Omental fat pad (tissue), 4 donors: ENCODE results near the gene BSG. TPM values are rescaled to one million over a fixed set of nuclear protein-coding genes. Genes with fewer than 3 reads are reported as not detected.
"Not testable (repeated sequence)": the region's sequence is repeated elsewhere in the genome, so short reads cannot be mapped to it uniquely, and the experiment has no call there.

Source experiments
- ATAC-seq: fragments of 150-250 bp; one replicate; pipeline ENCODE4 v1.9.1; 2016; ENCODE audit warnings: mild to moderate bottlenecking, moderate library complexity; ENCODE audit not compliant: low FRiP score
- DNase-seq: peaks from one replicate; pipeline ENCODE4 v3.0.0-alpha.2; 2019; ENCODE audit warnings: low spot score
- total RNA-seq, 4 donors: library from RNA; depleted of rRNA; stranded (reverse); fragments of >200 nt; gene quantifications; one replicate each; pipeline ENCODE4 v1.1.0, GENCODE V29; 2016
- TF ChIP-seq, protein P1 (sequence below), 3 donors: fragments of 450-650 bp; IDR thresholded peaks; one replicate each; pipeline ENCODE4 v1.5.1; 2016 to 2017; ENCODE audit warnings: antibody characterized with exemption in 3 of 3, mild to moderate bottlenecking in 3 of 3, moderate library complexity in 2 of 3

Gene BSG
- total RNA-seq, 4 donors from 2014 or later: 331 to 521 (median 417) TPM

DNA sequence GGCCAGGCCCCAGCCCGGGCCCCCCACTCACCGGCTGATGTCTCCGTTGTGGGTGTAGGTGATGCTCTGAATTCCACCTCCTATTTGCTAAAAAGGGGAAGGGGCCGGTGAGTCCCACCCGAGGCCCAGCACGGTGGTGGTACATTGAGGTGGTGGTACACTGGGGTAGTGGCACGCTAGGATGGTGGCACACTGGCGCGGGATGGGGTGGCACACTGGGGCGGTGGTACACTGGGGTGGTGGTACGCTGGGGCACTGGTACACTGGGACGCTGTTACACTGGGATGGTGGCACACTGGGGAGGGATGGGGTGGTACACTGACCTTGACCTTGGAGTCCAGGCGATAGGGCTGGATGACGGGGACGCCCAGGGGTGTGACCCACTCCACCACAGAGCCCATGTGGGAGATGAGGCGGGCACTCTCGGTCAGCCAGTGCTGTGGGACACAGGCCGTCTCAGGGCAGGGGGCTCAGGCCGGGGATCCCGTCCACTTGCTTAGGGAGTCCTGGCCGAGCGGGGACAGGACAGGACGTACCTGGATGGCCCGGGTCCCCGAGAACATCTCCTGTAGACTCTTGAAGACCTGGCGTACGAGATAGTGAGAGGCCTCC, 46.4 kb downstream of the BSG start:
- TF ChIP-seq, protein P1, sequence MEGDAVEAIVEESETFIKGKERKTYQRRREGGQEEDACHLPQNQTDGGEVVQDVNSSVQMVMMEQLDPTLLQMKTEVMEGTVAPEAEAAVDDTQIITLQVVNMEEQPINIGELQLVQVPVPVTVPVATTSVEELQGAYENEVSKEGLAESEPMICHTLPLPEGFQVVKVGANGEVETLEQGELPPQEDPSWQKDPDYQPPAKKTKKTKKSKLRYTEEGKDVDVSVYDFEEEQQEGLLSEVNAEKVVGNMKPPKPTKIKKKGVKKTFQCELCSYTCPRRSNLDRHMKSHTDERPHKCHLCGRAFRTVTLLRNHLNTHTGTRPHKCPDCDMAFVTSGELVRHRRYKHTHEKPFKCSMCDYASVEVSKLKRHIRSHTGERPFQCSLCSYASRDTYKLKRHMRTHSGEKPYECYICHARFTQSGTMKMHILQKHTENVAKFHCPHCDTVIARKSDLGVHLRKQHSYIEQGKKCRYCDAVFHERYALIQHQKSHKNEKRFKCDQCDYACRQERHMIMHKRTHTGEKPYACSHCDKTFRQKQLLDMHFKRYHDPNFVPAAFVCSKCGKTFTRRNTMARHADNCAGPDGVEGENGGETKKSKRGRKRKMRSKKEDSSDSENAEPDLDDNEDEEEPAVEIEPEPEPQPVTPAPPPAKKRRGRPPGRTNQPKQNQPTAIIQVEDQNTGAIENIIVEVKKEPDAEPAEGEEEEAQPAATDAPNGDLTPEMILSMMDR (IDR thresholded peaks at IDR 0.05): no peak
- no peak for DNase-seq

GRCh38 chr19:619286-620002, 47.0 kb downstream of the BSG start:
- DNase-seq (no peak), ATAC-seq (no peak)
- TF ChIP-seq, protein P1 (IDR thresholded peaks at IDR 0.05): no peak

More for the DNA sequence above, 46.4 kb downstream of the BSG start:
- ATAC-seq: no peak

GRCh38 chr19:620166-620862, 47.9 kb downstream of the BSG start:
- no peak for ATAC-seq
- TF ChIP-seq, protein P1 (IDR thresholded peaks at IDR 0.05): no peak
- DNase-seq: no peak

DNA sequence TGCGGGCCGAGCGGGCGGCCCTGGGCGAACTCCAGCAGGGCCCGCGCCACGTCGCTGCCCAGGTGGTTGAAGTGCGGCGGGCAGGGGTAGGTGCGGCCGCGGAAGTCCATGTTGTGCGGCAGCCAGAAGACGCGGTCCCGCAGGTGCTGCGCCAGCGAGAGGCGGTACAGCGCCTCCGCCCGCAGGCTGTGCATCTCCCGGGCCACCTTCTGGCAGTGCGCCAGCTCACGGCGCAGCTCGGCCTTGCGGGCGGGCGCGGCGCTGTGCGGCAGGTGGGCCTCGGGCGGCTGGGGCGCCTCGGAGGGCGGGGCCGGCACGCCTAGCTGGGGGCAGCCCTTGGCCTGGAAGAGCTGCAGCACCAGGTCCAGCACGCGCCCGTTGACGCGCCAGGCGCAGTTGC, 48.8 kb downstream of the BSG start:
- not testable (repeated sequence) for ATAC-seq, DNase-seq

GRCh38 chr19:621819-622218, 49.4 kb downstream of the BSG start:
- TF ChIP-seq, protein P1 (IDR thresholded peaks at IDR 0.05): no peak
- no peak for DNase-seq
- no peak for ATAC-seq

DNA sequence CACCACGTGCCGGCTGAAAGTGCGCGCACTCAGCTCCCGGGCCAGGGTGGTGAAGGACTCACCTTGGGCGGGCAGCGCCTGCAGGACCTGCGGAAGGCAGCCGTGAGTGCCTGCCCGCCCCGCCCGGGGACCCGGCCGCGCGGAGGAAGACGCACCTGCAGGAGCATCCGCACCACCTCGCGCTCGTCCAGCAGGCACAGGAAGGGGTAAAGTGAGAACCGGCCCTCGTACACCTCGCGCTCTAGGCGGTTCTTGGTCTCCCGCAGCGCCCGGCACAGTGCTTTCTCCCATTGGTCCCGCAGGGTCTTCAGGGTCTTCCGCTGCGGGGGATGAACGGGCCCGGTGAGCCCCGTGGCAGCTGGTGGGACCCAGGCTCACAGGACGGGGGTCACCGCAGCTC, 50.3 kb downstream of the BSG start:
- ATAC-seq (no peak), DNase-seq (no peak)
- TF ChIP-seq, protein P1 (IDR thresholded peaks at IDR 0.05): no peak

GRCh38 chr19:623175-623916, 51.0 kb downstream of the BSG start:
- DNase-seq (no peak), ATAC-seq (no peak)
- TF ChIP-seq, protein P1 (IDR thresholded peaks at IDR 0.05): no peak
